Gastroesophageal sphincter (tissue), 4 donors: Measurements from ENCODE around the gene SHC2. TPM values are rescaled to one million over a fixed set of nuclear protein-coding genes. Genes with fewer than 3 reads are reported as not detected.

Source experiments
- ATAC-seq: fragments of 150-250 bp; one replicate; pipeline ENCODE4 v1.9.1; 2016; ENCODE audit warnings: mild to moderate bottlenecking, moderate library complexity
- H3K27ac ChIP-seq, 4 donors: fragments of 200-600 bp; sonication (generic) in 3 of 4; 1 replicate in 3 of 4; 2 replicates in 1 of 4; pipeline ENCODE4 v1.5.1; 2016 to 2019
- H3K27me3 ChIP-seq: fragments of 200-600 bp; sonication (generic); one replicate; pipeline ENCODE4 v1.5.1; 2019
- H3K36me3 ChIP-seq, 2 donors: fragments of 200-600 bp; sonication (generic); one replicate each; pipeline ENCODE4 v1.5.1; 2019; ENCODE audit warnings: control low read depth in 1 of 2
- H3K4me1 ChIP-seq, 3 donors: fragments of 200-600 bp; sonication (generic); 1 replicate in 2 of 3; 2 replicates in 1 of 3; pipeline ENCODE4 v1.5.1; 2016 to 2019; ENCODE audit warnings: control low read depth in 2 of 3
- H3K4me3 ChIP-seq, 2 donors: fragments of 200-600 bp; sonication (generic); one replicate each; pipeline ENCODE4 v1.5.1; 2019; ENCODE audit warnings: mild to moderate bottlenecking in 1 of 2, moderate library complexity in 1 of 2
- H3K9me3 ChIP-seq, 3 donors: fragments of 200-600 bp; sonication (generic); one replicate each; pipeline ENCODE4 v1.5.1; 2017 to 2019; ENCODE audit warnings: control low read depth in 2 of 3
- CTCF ChIP-seq, 4 experiments: fragments of 200-600 bp in 2 of 4; fragments of 450-650 bp in 2 of 4; sonication (generic) in 1 of 4; IDR thresholded peaks; one replicate each; pipeline ENCODE4 v1.5.1; 2017 to 2019; ENCODE audit warnings: antibody characterized with exemption in 4 of 4, mild to moderate bottlenecking in 2 of 4, moderate library complexity in 2 of 4
- EP300 ChIP-seq: sonication (generic); formaldehyde crosslinking; IDR thresholded peaks from one replicate; pipeline ENCODE4 v1.6.1; 2017; ENCODE audit warnings: antibody characterized with exemption, mild to moderate bottlenecking
- POLR2A ChIP-seq, 2 donors: fragments of 450-650 bp; IDR thresholded peaks; one replicate each; pipeline ENCODE4 v1.6.1; 2017; ENCODE audit warnings: antibody characterized with exemption in 2 of 2, mild to moderate bottlenecking in 2 of 2, moderate library complexity in 1 of 2
- POLR2AphosphoS5 ChIP-seq: sonication (generic); formaldehyde crosslinking; IDR thresholded peaks from one replicate; pipeline ENCODE4 v1.6.1; 2017; ENCODE audit warnings: antibody characterized with exemption
- WGBS, 2 donors: methylation state at CpG; one replicate each; pipeline ENCODE4 v1.1.5; 2018; ENCODE audit warnings: low coverage in 1 of 2; 5-methylcytosine and 5-hydroxymethylcytosine counted together
- total RNA-seq, 4 donors: library from RNA; depleted of rRNA; stranded (reverse); fragments of >200 nt; gene quantifications; one replicate each; pipeline ENCODE4 v1.1.0, GENCODE V29; 2016

SHC2 gene
- total RNA-seq, 4 donors from 2014 or later, result 14.7 to 24.6 (median 20.4) TPM

- Histone ChIP-seq H3K4me1 (peaks cover 0 to 24% (median 12%) of the 10 kb centered on the region in 3 donors), H3K27ac (no peak overlapping the region), H3K4me3 (no peak overlapping the region), H3K36me3 (no peaks in the 10 kb centered on the region), H3K9me3 (no peaks in the 10 kb centered on the region), H3K27me3 (peaks cover 8% of the 10 kb centered on the region)
- 85 to 89% methylated on average over 16 to 17 of the region's 18 CpGs for WGBS, 2 donors
- no peak for ATAC-seq
- TF ChIP-seq POLR2A (IDR thresholded peaks at IDR 0.05) (no peak), CTCF (IDR thresholded peaks at IDR 0.05) (no peak), POLR2AphosphoS5 (no peak), EP300 (no peak)
Measured at GRCh38 chr19:456547-457110, 4.2 kb downstream of the SHC2 start.

GRCh38 chr19:455851-456546, 4.8 kb downstream of the SHC2 start:
- Histone ChIP-seq H3K4me1 (peaks cover 0 to 18% (median 6%) of the 10 kb centered on the region in 3 donors), H3K27ac (no peak overlapping the region), H3K36me3 (no peaks in the 10 kb centered on the region), H3K27me3 (peaks cover 2% of the 10 kb centered on the region), H3K9me3 (no peaks in the 10 kb centered on the region), H3K4me3 (no peak overlapping the region)
- TF ChIP-seq POLR2AphosphoS5 (no peak), CTCF (IDR thresholded peaks at IDR 0.05) (no peak), EP300 (no peak), POLR2A (IDR thresholded peaks at IDR 0.05) (no peak)
- 82 to 83% methylated on average over 7 to 9 of the region's 31 CpGs for WGBS, 2 donors
- no peak for ATAC-seq

GRCh38 chr19:455031-455705, 5.7 kb downstream of the SHC2 start:
- H3K4me1 ChIP-seq, result peaks cover 0 to 14% (median 5%) of the 10 kb centered on the region in 3 donors
- TF ChIP-seq POLR2A (IDR thresholded peaks at IDR 0.05) (no peak), POLR2AphosphoS5 (no peak), CTCF (IDR thresholded peaks at IDR 0.05) (no peak), EP300 (no peak)
- no peaks in the 10 kb centered on the region for H3K9me3 ChIP-seq
- no peak overlapping the region for H3K27ac ChIP-seq
- WGBS, 2 donors, result 86 to 95% methylated on average over 1 to 12 of the region's 39 CpGs
- H3K27me3 ChIP-seq, result no peaks in the 10 kb centered on the region
- no peaks in the 10 kb centered on the region for H3K36me3 ChIP-seq
- no peak for ATAC-seq
- H3K4me3 ChIP-seq, result no peak overlapping the region

GRCh38 chr19:453606-454005, 7.2 kb downstream of the SHC2 start:
- no peak overlapping the region for H3K27ac ChIP-seq
- no peak for ATAC-seq
- no peaks in the 10 kb centered on the region for H3K4me1 ChIP-seq
- H3K4me3 ChIP-seq, result no peak overlapping the region
- no peaks in the 10 kb centered on the region for H3K9me3 ChIP-seq
- H3K36me3 ChIP-seq, result no peaks in the 10 kb centered on the region
- H3K27me3 ChIP-seq, result no peaks in the 10 kb centered on the region
- no peak for TF ChIP-seq POLR2AphosphoS5
- no peak for TF ChIP-seq EP300
- TF ChIP-seq POLR2A (IDR thresholded peaks at IDR 0.05), result no peak
- TF ChIP-seq CTCF (IDR thresholded peaks at IDR 0.05), result no peak
- WGBS, 2 donors, result 99% methylated on average over 14 of the region's 22 CpGs; no CpG with 5 or more reads in 1 of the 2 donors
